ENCODE measurements around the gene SH2D1B.

Gene SH2D1B

DNA sequence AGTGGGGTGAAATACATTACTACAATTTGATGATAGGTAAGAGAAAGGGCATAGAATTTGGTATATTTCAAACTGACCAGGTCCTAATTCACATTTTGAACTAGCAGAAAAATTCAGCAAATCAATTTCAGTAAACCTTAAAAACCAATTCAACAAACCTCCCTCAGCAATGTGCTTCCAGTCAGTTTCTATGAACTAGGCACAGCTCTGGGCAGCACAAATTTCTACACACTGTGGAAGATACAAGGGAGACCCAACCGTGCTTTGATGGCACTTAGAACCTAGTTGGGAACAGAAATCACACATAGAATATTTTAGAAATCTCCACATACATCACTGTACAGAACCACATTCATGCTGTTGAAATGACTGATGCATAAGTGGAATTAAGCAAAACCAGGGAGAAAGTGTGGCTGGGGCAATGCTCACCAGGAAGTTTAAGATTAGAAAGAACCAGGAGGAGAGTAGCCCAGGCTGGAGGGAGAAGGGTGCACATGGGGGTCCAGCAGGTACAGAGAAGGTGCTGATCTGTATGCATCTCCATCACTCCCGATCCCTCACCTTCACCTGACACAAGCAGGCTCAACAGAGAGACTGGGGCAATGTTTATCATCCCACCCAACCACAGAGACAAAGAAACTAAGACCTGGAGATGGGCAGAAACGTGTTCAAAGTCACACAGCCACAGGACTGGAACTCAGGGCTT, 15.6 kb downstream of the SH2D1B start:
- H3K4me1 Mint-ChIP-seq = peaks cover 18% of the 10 kb centered on the region
- no peak overlapping the region for H3K27ac Mint-ChIP-seq
- no peaks in the 10 kb centered on the region for H3K36me3 Mint-ChIP-seq (ENCODE audit: low read depth)
- no peak overlapping the region for H3K4me3 Mint-ChIP-seq
- peaks cover 15% of the 10 kb centered on the region for H3K27me3 Mint-ChIP-seq (ENCODE audit: low read depth)
- H3K9me3 Mint-ChIP-seq = no peaks in the 10 kb centered on the region
- TF ChIP-seq, protein P1, sequence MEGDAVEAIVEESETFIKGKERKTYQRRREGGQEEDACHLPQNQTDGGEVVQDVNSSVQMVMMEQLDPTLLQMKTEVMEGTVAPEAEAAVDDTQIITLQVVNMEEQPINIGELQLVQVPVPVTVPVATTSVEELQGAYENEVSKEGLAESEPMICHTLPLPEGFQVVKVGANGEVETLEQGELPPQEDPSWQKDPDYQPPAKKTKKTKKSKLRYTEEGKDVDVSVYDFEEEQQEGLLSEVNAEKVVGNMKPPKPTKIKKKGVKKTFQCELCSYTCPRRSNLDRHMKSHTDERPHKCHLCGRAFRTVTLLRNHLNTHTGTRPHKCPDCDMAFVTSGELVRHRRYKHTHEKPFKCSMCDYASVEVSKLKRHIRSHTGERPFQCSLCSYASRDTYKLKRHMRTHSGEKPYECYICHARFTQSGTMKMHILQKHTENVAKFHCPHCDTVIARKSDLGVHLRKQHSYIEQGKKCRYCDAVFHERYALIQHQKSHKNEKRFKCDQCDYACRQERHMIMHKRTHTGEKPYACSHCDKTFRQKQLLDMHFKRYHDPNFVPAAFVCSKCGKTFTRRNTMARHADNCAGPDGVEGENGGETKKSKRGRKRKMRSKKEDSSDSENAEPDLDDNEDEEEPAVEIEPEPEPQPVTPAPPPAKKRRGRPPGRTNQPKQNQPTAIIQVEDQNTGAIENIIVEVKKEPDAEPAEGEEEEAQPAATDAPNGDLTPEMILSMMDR (IDR thresholded peaks at IDR 0.05; ENCODE audit: unreplicated experiment in 3 of 3) = no peak

DNA sequence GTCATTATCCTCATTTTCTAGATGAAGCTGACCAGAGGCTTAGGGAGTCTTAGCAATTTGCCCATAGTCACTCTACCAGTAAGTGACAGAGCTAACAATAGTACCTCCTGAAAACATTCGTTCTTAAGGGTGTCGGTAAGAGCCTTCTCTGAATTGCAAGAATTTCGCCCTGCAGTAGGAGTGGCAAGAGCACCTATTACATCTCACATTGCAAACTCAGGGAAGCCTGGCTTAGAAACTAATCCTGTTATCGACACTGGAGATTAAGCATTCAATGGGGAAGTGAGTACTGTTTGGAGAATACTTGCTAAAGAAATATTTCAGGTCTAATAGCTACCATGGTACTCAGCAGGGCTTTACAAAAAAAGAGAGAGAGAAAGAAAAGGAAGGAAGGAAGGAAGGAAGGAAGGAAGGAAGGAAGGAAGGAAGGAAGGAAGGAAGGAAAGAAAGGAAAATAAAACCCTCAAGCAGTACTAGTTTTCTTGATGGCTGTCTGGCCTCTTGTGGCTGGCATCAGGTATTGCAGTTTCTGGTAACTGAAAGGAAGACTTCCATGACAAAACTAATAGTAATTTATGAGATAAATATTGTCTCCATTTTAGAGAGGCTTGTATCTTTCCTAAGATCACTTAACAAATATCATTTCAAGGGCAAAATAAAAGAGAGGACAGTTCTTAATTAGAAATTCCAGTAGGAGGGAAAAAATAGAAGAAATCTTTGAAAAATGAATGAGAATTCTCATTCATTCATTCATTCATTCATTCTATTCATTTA, 20.0 kb downstream of the SH2D1B start:
- H3K27me3 Mint-ChIP-seq (ENCODE audit: low read depth) = peaks cover 11% of the 10 kb centered on the region
- peak overlapping the region in 1 of 3 experiments; percentile 9 for H3K4me3 Mint-ChIP-seq
- H3K36me3 Mint-ChIP-seq (ENCODE audit: low read depth) = no peaks in the 10 kb centered on the region
- H3K27ac Mint-ChIP-seq = peak overlapping the region in 1 of 3 experiments; percentile 5
- H3K9me3 Mint-ChIP-seq = no peaks in the 10 kb centered on the region
- H3K4me1 Mint-ChIP-seq = peaks cover 37% of the 10 kb centered on the region
- TF ChIP-seq, protein P1 (IDR thresholded peaks at IDR 0.05; ENCODE audit: unreplicated experiment in 3 of 3) = peak; percentile 82 to 89 (median 82)

DNA sequence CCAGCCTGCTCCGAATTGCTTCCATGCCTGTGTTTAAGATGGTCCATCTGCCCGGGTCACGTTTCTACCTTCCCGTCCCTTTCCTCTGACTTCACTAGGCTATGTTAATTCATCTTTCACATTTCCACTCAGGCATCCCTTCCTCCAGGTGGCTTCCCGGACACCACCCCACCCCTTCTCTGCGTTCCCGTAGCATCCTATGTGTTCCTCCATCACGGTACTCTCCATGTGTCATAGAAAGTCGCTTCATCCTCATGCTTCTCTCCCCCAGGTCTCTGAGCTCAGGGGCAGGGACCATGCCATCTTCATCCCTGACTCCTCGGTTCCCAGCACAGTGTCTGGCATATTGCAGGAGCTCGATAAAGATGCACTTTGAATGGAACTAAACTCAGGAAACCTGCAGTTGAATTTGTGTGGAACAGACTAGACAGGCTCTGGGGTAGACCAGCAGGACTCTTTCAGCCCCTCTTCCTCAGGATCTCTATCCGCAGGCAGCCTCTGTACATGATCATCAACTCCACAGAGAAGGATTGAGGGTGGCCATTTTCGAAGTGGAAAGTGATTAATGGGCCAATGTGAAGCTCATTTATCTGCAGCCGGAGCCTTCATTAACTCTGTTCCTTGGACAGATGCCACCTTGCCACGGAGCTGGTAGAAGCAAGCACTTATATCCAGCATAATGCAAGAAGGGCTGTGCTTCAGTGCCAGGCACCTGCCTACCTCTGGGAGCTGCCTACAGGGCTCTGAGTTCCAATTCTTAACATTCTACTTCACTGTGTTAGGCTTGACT, 21.3 kb downstream of the SH2D1B start:
- H3K4me3 Mint-ChIP-seq = no peak overlapping the region
- peak overlapping the region in 2 of 3 experiments; percentile 27 to 68 for H3K27ac Mint-ChIP-seq
- peaks cover 43% of the 10 kb centered on the region for H3K4me1 Mint-ChIP-seq
- no peaks in the 10 kb centered on the region for H3K9me3 Mint-ChIP-seq
- TF ChIP-seq, protein P1 (IDR thresholded peaks at IDR 0.05; ENCODE audit: unreplicated experiment in 3 of 3) = no peak
- no peaks in the 10 kb centered on the region for H3K27me3 Mint-ChIP-seq (ENCODE audit: low read depth)
- H3K36me3 Mint-ChIP-seq (ENCODE audit: low read depth) = no peaks in the 10 kb centered on the region

GRCh38 chr1:162389971-162390370, 22.0 kb downstream of the SH2D1B start:
- Mint-ChIP-seq H3K27me3 (ENCODE audit: low read depth) (no peaks in the 10 kb centered on the region), H3K4me3 (no peak overlapping the region), H3K36me3 (ENCODE audit: low read depth) (no peaks in the 10 kb centered on the region), H3K4me1 (peaks cover 43% of the 10 kb centered on the region), H3K27ac (peak overlapping the region in 2 of 3 experiments; percentile 68 to 93), H3K9me3 (no peaks in the 10 kb centered on the region)
- TF ChIP-seq, protein P1 (IDR thresholded peaks at IDR 0.05; ENCODE audit: unreplicated experiment in 3 of 3) = no peak

DNA sequence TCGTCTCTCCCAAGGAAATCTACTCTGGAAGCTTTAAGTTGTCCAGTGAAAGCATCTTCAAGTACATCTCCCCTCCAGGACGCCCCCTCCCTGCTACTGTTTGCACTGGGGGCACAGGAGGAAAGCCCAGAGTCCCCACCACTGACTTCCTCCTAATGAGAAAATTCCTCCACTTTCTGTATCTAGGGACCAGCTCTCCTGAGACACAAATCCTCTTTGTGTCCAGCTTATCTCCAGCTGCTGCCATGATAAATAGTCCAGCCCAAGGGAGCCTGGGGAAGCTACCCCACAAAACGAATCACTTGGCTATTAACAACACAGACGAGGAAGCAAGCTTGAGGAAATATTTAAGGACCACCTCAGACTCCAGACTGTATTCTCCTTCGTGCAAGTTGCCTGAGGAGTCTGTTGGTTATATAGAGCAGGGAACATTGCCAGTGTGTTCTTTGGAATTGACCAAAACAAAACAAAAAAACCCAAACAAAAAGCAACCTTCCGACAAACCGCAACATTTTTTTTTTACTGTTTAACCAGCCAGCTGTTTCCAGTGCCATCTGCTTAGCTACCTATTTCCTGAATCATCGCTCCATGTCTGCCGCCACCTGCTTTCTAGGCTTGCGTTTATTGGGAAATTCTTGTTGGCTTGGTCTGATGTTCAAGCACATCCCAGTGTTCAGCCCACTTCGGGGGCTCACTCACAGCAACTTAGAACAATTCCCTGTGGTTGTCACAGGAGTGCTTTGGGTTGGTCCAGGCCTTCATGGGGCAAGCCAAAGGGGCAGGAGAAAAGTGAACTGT, 22.7 kb downstream of the SH2D1B start:
- H3K27ac Mint-ChIP-seq = peak overlapping the region; percentile 68 to 93 (median 76)
- H3K36me3 Mint-ChIP-seq (ENCODE audit: low read depth) = no peaks in the 10 kb centered on the region
- peaks cover 43% of the 10 kb centered on the region for H3K4me1 Mint-ChIP-seq
- H3K27me3 Mint-ChIP-seq (ENCODE audit: low read depth) = no peaks in the 10 kb centered on the region
- TF ChIP-seq, protein P1 (IDR thresholded peaks at IDR 0.05; ENCODE audit: unreplicated experiment in 3 of 3) = no peak
- no peak overlapping the region for H3K4me3 Mint-ChIP-seq
- H3K9me3 Mint-ChIP-seq = no peaks in the 10 kb centered on the region

All from nephron (organoid).